KMS-11 (cell line): ENCODE data around the gene HOXA4.

ENCODE experiments used
- H2AFZ ChIP-seq: fragments of 200-600 bp; sonication (generic); 2 replicates; pipeline ENCODE4 v1.6.1; 2016; ENCODE audit warnings: antibody characterized with exemption, mixed run types, low read depth
- H3K27ac ChIP-seq: fragments of 200-600 bp; sonication (generic); 2 replicates; pipeline ENCODE4 v1.6.1; 2016; ENCODE audit warnings: mild to moderate bottlenecking, mixed run types
- H3K27me3 ChIP-seq: fragments of 200-600 bp; sonication (generic); 2 replicates; pipeline ENCODE4 v1.6.1; 2017; ENCODE audit warnings: mild to moderate bottlenecking, low read depth, mixed run types, moderate library complexity; ENCODE audit not compliant: insufficient read depth
- H3K36me3 ChIP-seq: fragments of 200-600 bp; sonication (generic); 2 replicates; pipeline ENCODE4 v1.6.1; 2017; ENCODE audit warnings: mild to moderate bottlenecking, mixed run types; ENCODE audit not compliant: insufficient read depth
- H3K4me1 ChIP-seq: fragments of 200-600 bp; sonication (generic); 2 replicates; pipeline ENCODE4 v1.6.1; 2016; ENCODE audit warnings: mild to moderate bottlenecking, low read depth, mixed run types; ENCODE audit not compliant: poor library complexity, severe bottlenecking
- H3K4me2 ChIP-seq: fragments of 200-600 bp; sonication (generic); 2 replicates; pipeline ENCODE4 v1.7.0; 2016; ENCODE audit warnings: mild to moderate bottlenecking, mixed run types
- H3K4me3 ChIP-seq: fragments of 200-600 bp; sonication (generic); IDR thresholded peaks from 2 replicates; pipeline ENCODE4 v1.6.1; 2017; ENCODE audit warnings: low read depth, low read length, mixed read lengths; ENCODE audit not compliant: insufficient read depth
- H3K79me2 ChIP-seq: fragments of 200-600 bp; sonication (generic); 2 replicates; pipeline ENCODE4 v1.6.1; 2016; ENCODE audit warnings: low read depth, mixed run types; ENCODE audit not compliant: insufficient read depth
- H3K9ac ChIP-seq: fragments of 200-600 bp; sonication (generic); 2 replicates; pipeline ENCODE4 v1.6.1; 2016; ENCODE audit warnings: mild to moderate bottlenecking, mixed run types
- H4K20me1 ChIP-seq: fragments of 200-600 bp; sonication (generic); 2 replicates; pipeline ENCODE4 v1.6.1; 2016; ENCODE audit warnings: mild to moderate bottlenecking, mixed run types; ENCODE audit not compliant: insufficient read depth
- TF ChIP-seq, protein P1 (sequence below): fragments of 200-600 bp; sonication (generic); conservative IDR thresholded peaks from 2 replicates; pipeline ENCODE4 v1.6.1; 2017; ENCODE audit warnings: low read depth, mild to moderate bottlenecking, antibody characterized with exemption, low read length, moderate library complexity, mixed read lengths

The HOXA4 gene

GRCh38 chr7:27095050-27095896 lies 35.3 kb downstream of the HOXA4 start:
- Histone ChIP-seq H3K27me3 (no peaks in the 10 kb centered on the region), H2AFZ (peak overlapping the region; percentile 90)

GRCh38 chr7:27094304-27095049 lies 36.1 kb downstream of the HOXA4 start:
- Histone ChIP-seq H2AFZ (no peak overlapping the region), H3K27ac (no peak overlapping the region), H3K4me2 (peak overlapping the region; percentile 39; the same call in 1 of the 2 replicates), H3K9ac (no peak overlapping the region), H4K20me1 (no peaks in the 10 kb centered on the region), H3K4me3 (no peak overlapping the region), H3K36me3 (no peaks in the 10 kb centered on the region), H3K27me3 (no peaks in the 10 kb centered on the region), H3K79me2 (peaks cover 16% of the 10 kb centered on the region), H3K4me1 (peaks cover 7% of the 10 kb centered on the region)
- TF ChIP-seq, protein P1, sequence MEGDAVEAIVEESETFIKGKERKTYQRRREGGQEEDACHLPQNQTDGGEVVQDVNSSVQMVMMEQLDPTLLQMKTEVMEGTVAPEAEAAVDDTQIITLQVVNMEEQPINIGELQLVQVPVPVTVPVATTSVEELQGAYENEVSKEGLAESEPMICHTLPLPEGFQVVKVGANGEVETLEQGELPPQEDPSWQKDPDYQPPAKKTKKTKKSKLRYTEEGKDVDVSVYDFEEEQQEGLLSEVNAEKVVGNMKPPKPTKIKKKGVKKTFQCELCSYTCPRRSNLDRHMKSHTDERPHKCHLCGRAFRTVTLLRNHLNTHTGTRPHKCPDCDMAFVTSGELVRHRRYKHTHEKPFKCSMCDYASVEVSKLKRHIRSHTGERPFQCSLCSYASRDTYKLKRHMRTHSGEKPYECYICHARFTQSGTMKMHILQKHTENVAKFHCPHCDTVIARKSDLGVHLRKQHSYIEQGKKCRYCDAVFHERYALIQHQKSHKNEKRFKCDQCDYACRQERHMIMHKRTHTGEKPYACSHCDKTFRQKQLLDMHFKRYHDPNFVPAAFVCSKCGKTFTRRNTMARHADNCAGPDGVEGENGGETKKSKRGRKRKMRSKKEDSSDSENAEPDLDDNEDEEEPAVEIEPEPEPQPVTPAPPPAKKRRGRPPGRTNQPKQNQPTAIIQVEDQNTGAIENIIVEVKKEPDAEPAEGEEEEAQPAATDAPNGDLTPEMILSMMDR, result no peak

More at GRCh38 chr7:27095050-27095896, 35.3 kb downstream of the HOXA4 start:
- Histone ChIP-seq H3K79me2 (peaks cover 16% of the 10 kb centered on the region), H3K27ac (no peak overlapping the region), H3K4me2 (peak overlapping the region; percentile 39; the same call in 1 of the 2 replicates), H3K4me1 (peaks cover 7% of the 10 kb centered on the region), H3K9ac (no peak overlapping the region), H3K36me3 (no peaks in the 10 kb centered on the region), H4K20me1 (no peaks in the 10 kb centered on the region; the same call in 1 of the 2 replicates), H3K4me3 (no peak overlapping the region)
- TF ChIP-seq, protein P1, result no peak

GRCh38 chr7:27093184-27093895 lies 37.2 kb downstream of the HOXA4 start:
- peaks cover 7% of the 10 kb centered on the region for H3K4me1 ChIP-seq
- H3K36me3 ChIP-seq, result no peaks in the 10 kb centered on the region
- no peak overlapping the region for H3K4me3 ChIP-seq
- no peaks in the 10 kb centered on the region for H4K20me1 ChIP-seq
- H3K9ac ChIP-seq, result no peak overlapping the region
- H3K27ac ChIP-seq, result no peak overlapping the region
- no peaks in the 10 kb centered on the region for H3K27me3 ChIP-seq
- H3K4me2 ChIP-seq, result no peak overlapping the region
- TF ChIP-seq, protein P1, result no peak
- H3K79me2 ChIP-seq, result peaks cover 12% of the 10 kb centered on the region
- no peak overlapping the region for H2AFZ ChIP-seq

GRCh38 chr7:27092819-27093110 lies 37.8 kb downstream of the HOXA4 start:
- H4K20me1 ChIP-seq, result no peaks in the 10 kb centered on the region
- H3K27me3 ChIP-seq, result no peaks in the 10 kb centered on the region
- no peak overlapping the region for H3K4me3 ChIP-seq
- H3K36me3 ChIP-seq, result no peaks in the 10 kb centered on the region
- no peak overlapping the region for H3K27ac ChIP-seq
- H3K4me1 ChIP-seq, result peaks cover 6% of the 10 kb centered on the region
- TF ChIP-seq, protein P1, result no peak
- no peak overlapping the region for H2AFZ ChIP-seq
- H3K9ac ChIP-seq, result no peak overlapping the region
- H3K79me2 ChIP-seq, result peaks cover 10% of the 10 kb centered on the region
- no peak overlapping the region for H3K4me2 ChIP-seq
